H1 (cell line): Measurements from ENCODE around the gene CXCL12. TPM values are rescaled to one million over a fixed set of nuclear protein-coding genes. Genes with fewer than 3 reads are reported as not detected.

Source experiments
- CTCF ChIA-PET: fragments of 300-600 bp; sonication (Branson Sonifier 250); formaldehyde crosslinking; loops from one replicate; lab custom pipeline; 2021; ENCODE audit not compliant: partially characterized antibody; lab: Charles Lee
- POLR2A ChIA-PET: fragments of 300-600 bp; sonication (Branson Sonifier 250); formaldehyde crosslinking; loops from one replicate; lab custom pipeline; 2021; ENCODE audit warnings: inconsistent platforms; ENCODE audit not compliant: partially characterized antibody; lab: Charles Lee
- DNase-seq, 2 experiments: peaks; one replicate each; pipeline versions ENCODE4 v3.0.0 to v3.0.0-alpha.2; 2010 to 2022; ENCODE audit warnings: low spot score in 2 of 2, low read depth in 1 of 2, mixed read lengths in 1 of 2
- FAIRE-seq: peaks from 2 replicates; lab custom pipeline; 2011; peaks lifted over from hg19 to GRCh38; lab: Jason Lieb, UNC
- H2AFZ ChIP-seq: 2 replicates; pipeline ENCODE4 v1.8.1; 2012; ENCODE audit warnings: low read length, inconsistent platforms
- H2AK5ac ChIP-seq: 2 replicates; pipeline ENCODE4 v1.6.1; 2013; ENCODE audit warnings: low read depth, low read length
- H2BK120ac ChIP-seq: replicated peaks from 2 replicates; pipeline ENCODE3; 2013; ENCODE audit warnings: low read depth, low read length, inconsistent platforms
- H2BK12ac ChIP-seq: 2 replicates; pipeline ENCODE4 v1.6.1; 2013; ENCODE audit warnings: low read depth, low read length
- H2BK15ac ChIP-seq: 2 replicates; pipeline ENCODE4 v1.6.1; 2013; ENCODE audit warnings: low read length
- H2BK20ac ChIP-seq: 2 replicates; pipeline ENCODE4 v1.6.1; 2013; ENCODE audit warnings: low read length
- H2BK5ac ChIP-seq: 2 replicates; pipeline ENCODE4 v1.6.1; 2013; ENCODE audit warnings: low read depth, low read length
- H3K14ac ChIP-seq: 2 replicates; pipeline ENCODE4 v1.6.1; 2013; ENCODE audit warnings: inconsistent platforms; ENCODE audit not compliant: insufficient read length
- H3K18ac ChIP-seq: 2 replicates; pipeline ENCODE4 v1.6.1; 2013; ENCODE audit warnings: low read length; ENCODE audit errors: extremely low read depth
- H3K23ac ChIP-seq: 2 replicates; pipeline ENCODE4 v1.6.1; 2013; ENCODE audit warnings: inconsistent platforms; ENCODE audit not compliant: insufficient read length
- H3K23me2 ChIP-seq: 2 replicates; pipeline ENCODE4 v1.6.1; 2013; ENCODE audit warnings: low read depth, low read length
- H3K27ac ChIP-seq: 2 replicates; pipeline ENCODE4 v1.6.1; 2011; ENCODE audit warnings: low read depth, low read length, inconsistent platforms
- H3K27me3 ChIP-seq, 4 experiments: replicated peaks in 1 of 4; 1 replicate in 1 of 4; 2 replicates in 3 of 4; pipeline versions ENCODE4 v1.6.1 to v1.8.1; 2011 to 2013; ENCODE audit warnings: low read length in 3 of 4, mild to moderate bottlenecking in 3 of 4, inconsistent platforms in 2 of 4, mixed read lengths in 2 of 4, moderate library complexity in 1 of 4; ENCODE audit not compliant: control insufficient read depth in 3 of 4, insufficient read depth in 3 of 4; ENCODE audit errors: extremely low read depth in 1 of 4
- H3K36me3 ChIP-seq, 4 experiments: 2 replicates each; pipeline versions ENCODE4 v1.6.1 to v1.8.1; 2011 to 2013; ENCODE audit warnings: mild to moderate bottlenecking in 4 of 4, low read length in 3 of 4, moderate library complexity in 2 of 4, control low read depth in 1 of 4, inconsistent platforms in 1 of 4; ENCODE audit not compliant: insufficient read depth in 4 of 4, control insufficient read depth in 2 of 4
- H3K4ac ChIP-seq: replicated peaks from 2 replicates; pipeline ENCODE3; 2013; ENCODE audit warnings: low read length, low read depth, mixed read lengths, inconsistent platforms; ENCODE audit not compliant: insufficient read length
- H3K4me1 ChIP-seq, 4 experiments: replicated peaks in 1 of 4; 1 replicate in 1 of 4; 2 replicates in 3 of 4; pipeline versions ENCODE4 v1.6.1 to v1.8.1; 2011 to 2013; ENCODE audit warnings: low read length in 3 of 4, inconsistent platforms in 2 of 4, mixed read lengths in 1 of 4; ENCODE audit not compliant: insufficient read depth in 4 of 4, control insufficient read depth in 3 of 4
- H3K4me2 ChIP-seq, 2 experiments: 2 replicates each; pipeline versions ENCODE4 v1.6.1 to v1.8.1; 2011 to 2013; ENCODE audit warnings: low read depth in 2 of 2, low read length in 2 of 2, control low read depth in 1 of 2, inconsistent platforms in 1 of 2, mild to moderate bottlenecking in 1 of 2; ENCODE audit not compliant: insufficient read depth in 1 of 2
- H3K4me3 ChIP-seq, 4 experiments: fragments of 200-600, 300-600 bp in 1 of 4; sonication (generic), shearing (Covaris generic), sonication (Bioruptor Twin) in 1 of 4; 2 replicates each; pipeline versions ENCODE4 v1.5.1 to v1.8.1; 2011 to 2016; ENCODE audit warnings: low read length in 4 of 4, low read depth in 3 of 4, control low read depth in 2 of 4, inconsistent platforms in 2 of 4, mild to moderate bottlenecking in 2 of 4, mixed read lengths in 1 of 4, moderate library complexity in 1 of 4; ENCODE audit not compliant: insufficient read depth in 2 of 4; ENCODE audit errors: extremely low read depth in 1 of 4
- H3K56ac ChIP-seq: replicated peaks from 2 replicates; pipeline ENCODE3; 2013; ENCODE audit warnings: low read depth, mild to moderate bottlenecking, mixed read lengths, low read length, inconsistent platforms; ENCODE audit not compliant: insufficient read length
- H3K79me1 ChIP-seq: 2 replicates; pipeline ENCODE4 v1.6.1; 2013; ENCODE audit warnings: low read depth, low read length, control low read depth
- H3K79me2 ChIP-seq, 2 experiments: 2 replicates each; pipeline versions ENCODE4 v1.6.1 to v1.8.1; 2012 to 2013; ENCODE audit warnings: low read length in 2 of 2, mild to moderate bottlenecking in 2 of 2, inconsistent platforms in 1 of 2; ENCODE audit not compliant: insufficient read depth in 2 of 2, control insufficient read depth in 1 of 2
- H3K9ac ChIP-seq, 4 experiments: replicated peaks in 1 of 4; 1 replicate in 1 of 4; 2 replicates in 3 of 4; pipeline versions ENCODE4 v1.6.1 to v1.8.1; 2011 to 2013; ENCODE audit warnings: low read depth in 3 of 4, low read length in 3 of 4, control low read depth in 2 of 4, mild to moderate bottlenecking in 2 of 4, moderate library complexity in 2 of 4, inconsistent platforms in 1 of 4; ENCODE audit errors: extremely low read depth in 1 of 4
- H3K9me3 ChIP-seq, 2 experiments: 2 replicates each; pipeline versions ENCODE4 v1.6.1 to v1.8.1; 2012 to 2013; ENCODE audit warnings: mild to moderate bottlenecking in 2 of 2, moderate library complexity in 2 of 2, control low read depth in 1 of 2, inconsistent platforms in 1 of 2, low read depth in 1 of 2, low read length in 1 of 2, mixed read lengths in 1 of 2; ENCODE audit not compliant: insufficient read depth in 2 of 2
- H4K20me1 ChIP-seq, 2 experiments: replicated peaks in 1 of 2; 2 replicates each; pipeline versions ENCODE3 to v1.8.1; 2011 to 2013; ENCODE audit warnings: inconsistent platforms in 2 of 2, low read length in 2 of 2, mild to moderate bottlenecking in 1 of 2; ENCODE audit not compliant: insufficient read depth in 2 of 2, control insufficient read depth in 1 of 2
- H4K5ac ChIP-seq: 2 replicates; pipeline ENCODE4 v1.6.1; 2013; ENCODE audit warnings: low read length, low read depth, mixed read lengths, inconsistent platforms; ENCODE audit not compliant: insufficient read length
- H4K8ac ChIP-seq: 2 replicates; pipeline ENCODE4 v1.8.0; 2013; ENCODE audit warnings: mild to moderate bottlenecking, moderate library complexity, low read length, inconsistent platforms; ENCODE audit not compliant: insufficient read depth; ENCODE audit errors: extremely low read depth
- H4K91ac ChIP-seq: replicated peaks from 2 replicates; pipeline ENCODE3; 2013; ENCODE audit warnings: low read length, mixed read lengths, inconsistent platforms; ENCODE audit not compliant: insufficient read length
- ATF3 ChIP-seq: IDR thresholded peaks from 2 replicates; pipeline ENCODE4 v1.6.1; 2011; ENCODE audit warnings: low read depth, mild to moderate bottlenecking, low read length; ENCODE audit not compliant: insufficient read depth
- CEBPB ChIP-seq: IDR thresholded peaks from 2 replicates; pipeline ENCODE4 v1.6.1; 2012; ENCODE audit warnings: low read depth, low read length
- CTCF ChIP-seq, 3 experiments: IDR thresholded peaks; 1 replicate in 2 of 3; 2 replicates in 1 of 3; pipeline versions ENCODE4 v1.5.1 to v1.6.1; 2011; ENCODE audit warnings: low read length in 3 of 3, mild to moderate bottlenecking in 3 of 3, inconsistent platforms in 2 of 3, low read depth in 1 of 3, moderate library complexity in 1 of 3; ENCODE audit not compliant: insufficient read depth in 1 of 3; ENCODE audit errors: control extremely low read depth in 1 of 3
- GABPA ChIP-seq: IDR thresholded peaks from 2 replicates; pipeline ENCODE4 v1.6.1; 2011; ENCODE audit warnings: mild to moderate bottlenecking, low read length, moderate library complexity, borderline replicate concordance; ENCODE audit not compliant: insufficient read depth
- MAX ChIP-seq: IDR thresholded peaks from 2 replicates; pipeline ENCODE4 v1.6.1; 2012; ENCODE audit warnings: inconsistent platforms
- NRF1 ChIP-seq: IDR thresholded peaks from 2 replicates; pipeline ENCODE4 v1.6.1; 2011; ENCODE audit warnings: mild to moderate bottlenecking, low read depth, low read length, improper control_type of control experiment
- TBP ChIP-seq: IDR thresholded peaks from 2 replicates; pipeline ENCODE4 v1.6.1; 2011; ENCODE audit warnings: low read depth, low read length, improper control_type of control experiment
- WGBS, 2 experiments: shearing (Covaris generic) in 1 of 2; methylation state at CpG; one replicate each; pipeline versions ENCODE4 v1.1.6 to v1.1.7; 2013 to 2015; ENCODE audit warnings: low lambda C conversion rate in 2 of 2, mixed read lengths in 2 of 2, inconsistent platforms in 1 of 2, low coverage in 1 of 2, missing lambda C conversion rate in 1 of 2; ENCODE audit not compliant: insufficient replicate concordance in 2 of 2, insufficient coverage in 1 of 2, insufficient read length in 1 of 2; ENCODE audit errors: extremely low coverage in 1 of 2, missing lambda C conversion rate in 1 of 2; 5-methylcytosine and 5-hydroxymethylcytosine counted together
- polyA plus RNA-seq, 7 experiments: library from polyadenylated mRNA; depleted of rRNA in 3 of 7; stranded (reverse) in 5 of 7; unstranded in 2 of 7; fragments of >200 nt in 5 of 7; fragments of 200-250 nt in 2 of 7; gene quantifications; 1 replicate in 5 of 7; 2 replicates in 1 of 7; 4 replicates in 1 of 7; pipeline versions ENCODE4 v1.2.1 to v1.2.3, GENCODE V29; 2011 to 2013; ENCODE audit warnings: missing spikeins in 2 of 7, mixed read lengths in 2 of 7
- total RNA-seq: library from RNA; stranded (reverse); fragmentation: NEBNext Ultra II Directional; extraction: Animal tissue kit (Norgen Biotek cat#: 25700); gene quantifications from 2 replicates; pipeline ENCODE4 v1.2.1, GENCODE V29; 2021

CXCL12 gene
- total and polyA plus RNA-seq, 2 of the 8 experiments (the other 6 are each of a cell fraction or from before 2014, with no cell fraction given): 51.4 to 53.8 TPM

GRCh38 chr10:44347609-44348400, 37.1 kb downstream of the CXCL12 start:
- Histone ChIP-seq H2BK15ac (0 out of 2 replicates have a peak overlapping the region, but pooled peaks have one; percentile 63), H4K91ac (no peak overlapping the region), H3K79me2 (no peaks in the 10 kb centered on the region), H3K9me3 (no peaks in the 10 kb centered on the region), H3K18ac (no peak overlapping the region; the same call in 1 of the 2 replicates), H4K5ac (no peak overlapping the region), H3K79me1 (no peaks in the 10 kb centered on the region), H3K27me3 (no peaks in the 10 kb centered on the region), H4K20me1 (no peaks in the 10 kb centered on the region), H3K14ac (no peak overlapping the region), H2BK20ac (no peak overlapping the region), H2AFZ (no peak overlapping the region), H3K4ac (no peak overlapping the region), H2BK12ac (peak overlapping the region; percentile 78; the same call in 1 of the 2 replicates), H4K8ac (no peak overlapping the region), H2BK120ac (no peak overlapping the region), H3K23ac (no peak overlapping the region), H3K4me3 (no peak overlapping the region), H2AK5ac (no peak overlapping the region), H3K56ac (no peak overlapping the region), H2BK5ac (no peak overlapping the region), H3K23me2 (no peaks in the 10 kb centered on the region), H3K27ac (no peak overlapping the region), H3K4me2 (no peak overlapping the region), H3K36me3 (no peaks in the 10 kb centered on the region), H3K9ac (no peak overlapping the region), H3K4me1 (peaks cover 0 to 10% (median 4%) of the 10 kb centered on the region in 4 experiments; a peak in 5 of 7 replicates)
- WGBS, 2 experiments: 83% methylated on average over 10 of the region's 10 CpGs; no CpG with 5 or more reads in 1 of the 2 experiments
- ChIA-PET POLR2A (interaction anchor here (1.0 to 1.5 kb wide), 2 partner anchors 9 to 12 kb away, joined by 3 to 4 read pairs; no protein-coding TSS in a partner anchor), CTCF (interaction anchor here (0.8 to 5.0 kb wide), 21 partner anchors 10 to 515 kb away, joined by 3 to 43 read pairs (median 4); no protein-coding TSS in a partner anchor)
- FAIRE-seq (no peak), DNase-seq (no peak)
- TF ChIP-seq ATF3 (no peak), MAX (no peak), NRF1 (no peak), CTCF (IDR thresholded peaks at IDR 0.05; ENCODE audit: control extremely low read depth in 1 of 3, insufficient read depth in 1 of 3, low read depth in 1 of 3, low read length in 3 of 3) (peak; percentile 31 to 43 (median 40)), GABPA (no peak), CEBPB (no peak), TBP (no peak)
